Upper lobe of right lung (tissue), 1 donor: ENCODE results near the gene DPP10. TPM values are rescaled to one million over a fixed set of nuclear protein-coding genes. Genes with fewer than 3 reads are reported as not detected.

Experiments
- ATAC-seq: fragments of 200-7000 bp; cut with Tn5 transposase; one replicate; pipeline ENCODE4 v1.9.1; 2020; ENCODE audit warnings: mild to moderate bottlenecking, moderate library complexity
- DNase-seq: peaks from one replicate; pipeline ENCODE4 v3.0.0-alpha.2; 2020
- H3K27ac ChIP-seq: fragments of 200-600 bp; one replicate; pipeline ENCODE4 v1.8.0; 2022
- H3K27me3 ChIP-seq: fragments of 200-600 bp; one replicate; pipeline ENCODE4 v1.8.0; 2022; ENCODE audit warnings: mild to moderate bottlenecking
- H3K36me3 ChIP-seq: fragments of 200-600 bp; one replicate; pipeline ENCODE4 v1.8.0; 2022
- H3K4me1 ChIP-seq: fragments of 200-600 bp; one replicate; pipeline ENCODE4 v1.8.0; 2022
- H3K4me3 ChIP-seq: fragments of 200-600 bp; one replicate; pipeline ENCODE4 v1.8.0; 2022; ENCODE audit warnings: mild to moderate bottlenecking
- H3K9me3 ChIP-seq: fragments of 200-600 bp; one replicate; pipeline ENCODE4 v1.8.0; 2022
- intact Hi-C: fragments of 100-400 bp; cut with DNase I; formaldehyde crosslinking; loops from one replicate; pipeline ENCODE4 v1.11.0; 2022
- total RNA-seq: library from RNA; stranded (reverse); fragmentation: NEBNext Ultra II Directional; extraction: Animal tissue kit (Norgen Biotek cat#: 25700); gene quantifications from one replicate; pipeline ENCODE4 v1.2.1, GENCODE V29; 2021
- TF ChIP-seq, protein P1 (sequence below): fragments of 200-600 bp; IDR thresholded peaks from one replicate; pipeline ENCODE4 v1.8.0; 2022; ENCODE audit warnings: antibody characterized with exemption
- donor health status: DM: no; HTN: yes; CAD: no; lungs with severe emphysema.

Gene DPP10
- total RNA-seq, 1 donor from 2014 or later: 1.0 TPM

GRCh38 chr2:115190459-115190858 lies 748.0 kb downstream of the DPP10 start:
- Histone ChIP-seq H3K27me3 (no peaks in the 10 kb centered on the region), H3K9me3 (no peaks in the 10 kb centered on the region), H3K27ac (no peak overlapping the region), H3K4me3 (no peak overlapping the region), H3K4me1 (no peaks in the 10 kb centered on the region), H3K36me3 (no peaks in the 10 kb centered on the region)
- TF ChIP-seq, protein P1, sequence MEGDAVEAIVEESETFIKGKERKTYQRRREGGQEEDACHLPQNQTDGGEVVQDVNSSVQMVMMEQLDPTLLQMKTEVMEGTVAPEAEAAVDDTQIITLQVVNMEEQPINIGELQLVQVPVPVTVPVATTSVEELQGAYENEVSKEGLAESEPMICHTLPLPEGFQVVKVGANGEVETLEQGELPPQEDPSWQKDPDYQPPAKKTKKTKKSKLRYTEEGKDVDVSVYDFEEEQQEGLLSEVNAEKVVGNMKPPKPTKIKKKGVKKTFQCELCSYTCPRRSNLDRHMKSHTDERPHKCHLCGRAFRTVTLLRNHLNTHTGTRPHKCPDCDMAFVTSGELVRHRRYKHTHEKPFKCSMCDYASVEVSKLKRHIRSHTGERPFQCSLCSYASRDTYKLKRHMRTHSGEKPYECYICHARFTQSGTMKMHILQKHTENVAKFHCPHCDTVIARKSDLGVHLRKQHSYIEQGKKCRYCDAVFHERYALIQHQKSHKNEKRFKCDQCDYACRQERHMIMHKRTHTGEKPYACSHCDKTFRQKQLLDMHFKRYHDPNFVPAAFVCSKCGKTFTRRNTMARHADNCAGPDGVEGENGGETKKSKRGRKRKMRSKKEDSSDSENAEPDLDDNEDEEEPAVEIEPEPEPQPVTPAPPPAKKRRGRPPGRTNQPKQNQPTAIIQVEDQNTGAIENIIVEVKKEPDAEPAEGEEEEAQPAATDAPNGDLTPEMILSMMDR: no peak
- ATAC-seq: no peak
- DNase-seq: no peak
- intact Hi-C loops: no loop called here

GRCh38 chr2:115194623-115195022 lies 752.2 kb downstream of the DPP10 start:
- DNase-seq: no peak
- ATAC-seq: no peak
- Histone ChIP-seq H3K27ac (no peak overlapping the region), H3K27me3 (no peaks in the 10 kb centered on the region), H3K9me3 (no peaks in the 10 kb centered on the region), H3K4me1 (no peaks in the 10 kb centered on the region), H3K36me3 (no peaks in the 10 kb centered on the region), H3K4me3 (no peak overlapping the region)
- TF ChIP-seq, protein P1: no peak
- intact Hi-C loops: no loop called here

DNA sequence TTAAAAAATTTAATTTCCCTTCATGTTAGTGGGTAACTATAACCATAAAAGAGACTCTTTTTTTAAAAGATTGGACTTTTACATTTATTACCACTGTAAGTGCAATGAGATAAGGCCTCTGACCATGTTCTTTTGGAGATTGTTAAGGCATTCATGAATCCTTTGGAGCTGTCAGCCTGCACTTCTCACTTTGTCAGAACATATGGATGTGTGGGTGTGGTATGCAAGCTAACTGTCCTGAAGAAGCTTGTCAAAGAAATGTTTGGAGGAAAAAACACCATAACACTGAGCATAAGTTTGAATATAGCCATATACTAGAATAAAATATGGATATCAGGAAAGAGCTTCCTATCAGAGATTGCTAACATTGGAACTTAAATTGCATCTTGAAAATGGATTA lies 754.1 kb downstream of the DPP10 start:
- DNase-seq: no peak
- H3K4me1 ChIP-seq: no peaks in the 10 kb centered on the region
- no peaks in the 10 kb centered on the region for H3K27me3 ChIP-seq
- H3K27ac ChIP-seq: no peak overlapping the region
- no peak for ATAC-seq
- no peaks in the 10 kb centered on the region for H3K9me3 ChIP-seq
- intact Hi-C loops: no loop called here
- H3K4me3 ChIP-seq: no peak overlapping the region
- TF ChIP-seq, protein P1: no peak
- no peaks in the 10 kb centered on the region for H3K36me3 ChIP-seq

DNA sequence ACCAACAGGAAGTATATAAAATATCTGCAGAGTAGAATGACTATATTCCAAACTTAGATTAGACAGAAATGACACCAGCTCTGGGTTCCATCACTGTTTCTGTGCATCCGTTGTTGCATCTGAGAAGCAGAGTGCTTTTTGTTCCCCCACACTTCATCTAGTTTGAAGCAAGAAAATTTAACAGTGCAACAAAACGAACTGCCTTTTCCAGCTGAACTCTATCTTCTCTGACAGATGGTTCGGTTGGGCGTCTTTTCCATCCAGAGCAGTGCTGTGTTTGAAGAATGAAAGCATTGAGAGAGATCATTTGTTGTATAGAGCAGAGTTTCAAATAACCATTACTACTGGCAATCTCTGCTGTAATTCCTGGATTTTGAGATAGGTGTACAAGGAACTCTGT lies 757.5 kb downstream of the DPP10 start:
- H3K9me3 ChIP-seq: no peaks in the 10 kb centered on the region
- no peaks in the 10 kb centered on the region for H3K4me1 ChIP-seq
- ATAC-seq: no peak
- no peaks in the 10 kb centered on the region for H3K27me3 ChIP-seq
- TF ChIP-seq, protein P1: no peak
- no peak overlapping the region for H3K4me3 ChIP-seq
- no peak overlapping the region for H3K27ac ChIP-seq
- no peaks in the 10 kb centered on the region for H3K36me3 ChIP-seq
- DNase-seq: no peak
- intact Hi-C loops: no loop called here

- H3K27ac ChIP-seq: no peak overlapping the region
- ATAC-seq: no peak
- H3K4me3 ChIP-seq: no peak overlapping the region
- no peak for DNase-seq
- TF ChIP-seq, protein P1: no peak
- no peaks in the 10 kb centered on the region for H3K9me3 ChIP-seq
- intact Hi-C loops: no loop called here
- H3K27me3 ChIP-seq: no peaks in the 10 kb centered on the region
- no peaks in the 10 kb centered on the region for H3K4me1 ChIP-seq
- no peaks in the 10 kb centered on the region for H3K36me3 ChIP-seq
These were observed 758.9 kb downstream of the DPP10 start for GRCh38 chr2:115201386-115201785.

DNA sequence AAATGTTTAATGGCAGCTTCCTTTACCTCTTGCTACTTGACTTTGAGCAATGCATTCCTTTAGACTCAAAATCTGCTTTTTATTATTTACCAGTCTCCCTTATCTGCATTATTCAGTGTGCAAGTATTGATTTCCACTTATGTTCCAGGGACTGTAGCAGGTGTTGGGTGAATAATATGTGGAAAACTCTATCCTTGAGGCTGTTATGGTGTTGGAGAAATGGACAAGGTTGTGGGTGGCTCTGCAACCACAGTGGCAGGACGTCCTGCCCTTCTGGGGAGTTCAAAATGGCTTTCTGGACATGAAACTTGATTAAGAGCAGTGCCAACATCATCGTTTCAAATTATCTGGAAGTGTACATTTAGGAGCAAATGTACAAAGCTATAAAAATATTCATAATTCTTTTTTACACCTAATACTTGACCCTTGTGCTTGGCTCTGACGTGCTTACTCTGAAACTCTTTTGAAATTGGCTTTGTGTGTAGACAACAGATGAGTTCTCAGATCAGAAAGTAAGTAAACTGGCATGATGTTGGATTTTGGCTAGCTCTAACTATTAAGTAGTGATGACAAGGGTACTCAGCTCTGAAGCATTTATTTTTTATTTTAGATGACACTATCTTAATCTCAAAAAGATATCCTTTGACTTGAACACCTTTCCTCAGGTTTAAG lies 766.2 kb downstream of the DPP10 start:
- Histone ChIP-seq H3K4me3 (no peak overlapping the region), H3K9me3 (no peaks in the 10 kb centered on the region), H3K36me3 (no peaks in the 10 kb centered on the region), H3K27ac (no peak overlapping the region), H3K27me3 (no peaks in the 10 kb centered on the region), H3K4me1 (no peaks in the 10 kb centered on the region)
- DNase-seq (no peak), ATAC-seq (no peak)
- TF ChIP-seq, protein P1: no peak
- intact Hi-C loops: no loop called here
